Activated CD4-positive, alpha-beta memory T cell treated with anti-CD3 and anti-CD28 coated beads, Interleukin-2, amount 10 ng/mL, durations not matched to agents 7 days and 5 days (primary cell): ENCODE data around the gene PPIL3. TPM values are rescaled to one million over a fixed set of nuclear protein-coding genes. Genes with fewer than 3 reads are reported as not detected.
A peak's percentile ranks its signal among the peaks of the same experiment; 100 is the strongest.
"Not testable (repeated sequence)": the region's sequence is repeated elsewhere in the genome, so short reads cannot be mapped to it uniquely, and the experiment has no call there.

Experiments
- CTCF ChIA-PET: fragments of 350-600 bp; sonication (Branson Sonifier 250); formaldehyde crosslinking; loops from one replicate; lab custom pipeline; 2021; ENCODE audit warnings: antibody characterized with exemption, inconsistent platforms; lab: Charles Lee
- POLR2A ChIA-PET: fragments of 350-600 bp; sonication (Branson Sonifier 250); formaldehyde crosslinking; loops from one replicate; lab custom pipeline; 2021; ENCODE audit warnings: antibody characterized with exemption; lab: Charles Lee
- DNase-seq: peaks from one replicate; pipeline ENCODE4 v3.0.0-alpha.2; 2020
- H3K27ac Mint-ChIP-seq: one replicate; pipeline ENCODE4 v1.8.0; 2021; ENCODE audit warnings: mild to moderate bottlenecking, mixed read lengths
- H3K27me3 Mint-ChIP-seq: one replicate; pipeline ENCODE4 v1.8.0; 2021; ENCODE audit warnings: mixed read lengths
- H3K36me3 Mint-ChIP-seq: one replicate; pipeline ENCODE4 v1.8.0; 2021; ENCODE audit warnings: low read depth, mixed read lengths
- H3K4me1 Mint-ChIP-seq: one replicate; pipeline ENCODE4 v1.8.0; 2021; ENCODE audit warnings: mixed read lengths
- H3K4me3 Mint-ChIP-seq: one replicate; pipeline ENCODE4 v1.8.0; 2021; ENCODE audit warnings: mild to moderate bottlenecking, mixed read lengths
- H3K9me3 Mint-ChIP-seq: one replicate; pipeline ENCODE4 v1.8.0; 2021; ENCODE audit warnings: mixed read lengths
- total RNA-seq, 2 experiments: library from RNA; stranded (reverse); gene quantifications; one replicate each; pipeline ENCODE4 v1.2.3, GENCODE V29; 2021

PPIL3 gene
- total RNA-seq: 100 to 1,000 TPM; 101 to 102 TPM

DNA sequence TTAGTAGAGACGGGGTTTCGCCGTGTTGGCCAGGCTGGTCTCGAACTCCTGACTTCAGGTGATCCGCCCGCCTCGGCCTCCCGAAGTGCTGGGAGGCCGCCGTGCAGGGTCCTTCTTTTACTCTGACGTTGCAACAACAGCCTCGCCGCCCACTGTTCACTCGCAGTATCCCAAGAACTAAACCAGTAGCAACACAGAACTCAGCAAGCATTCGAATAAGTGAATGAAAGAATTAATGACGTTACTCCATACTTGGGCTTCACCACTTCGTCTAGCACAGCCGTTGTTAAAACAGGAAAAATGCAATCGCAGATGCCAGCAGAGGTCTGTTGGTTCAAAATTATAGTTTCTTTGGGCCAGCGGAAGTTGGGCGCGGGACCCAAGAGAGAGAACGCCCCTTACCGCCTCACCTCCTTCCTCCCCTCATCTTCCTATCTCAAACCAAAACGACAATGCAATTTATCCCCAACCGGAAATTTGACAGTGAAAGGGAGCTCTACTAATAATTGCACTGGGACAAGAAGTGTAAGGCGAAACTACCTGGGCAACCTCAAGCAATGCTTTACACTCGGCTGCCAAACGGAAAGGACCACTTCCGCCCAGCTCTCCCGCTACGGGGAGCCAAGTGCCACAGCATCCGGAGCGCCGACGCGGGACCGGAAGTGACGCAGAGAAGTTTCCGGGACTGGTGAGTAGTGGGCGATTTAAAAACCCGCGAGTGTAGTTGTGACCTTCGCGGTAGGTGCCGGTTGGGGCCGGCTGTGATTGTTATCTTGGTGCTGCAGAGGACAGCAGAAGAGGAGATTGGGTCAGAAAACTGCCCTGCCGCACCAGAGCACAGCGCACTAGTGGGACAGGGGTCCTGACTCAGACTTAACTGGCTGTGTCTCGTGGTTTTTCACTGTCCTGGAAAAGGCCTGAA lies at the start of gene PPIL3, which contains the start of gene NIF3L1:
Gene PPIL3, minus strand, starts transcription at position 374 of the 922 bp plus-strand sequence. CDS start 1,462 bp downstream, outside the sequence.
Gene NIF3L1, plus strand, starts transcription at position 668 of the 922 bp plus-strand sequence. CDS start 2,573 bp downstream, outside the sequence.
- ChIA-PET POLR2A (interaction anchor here (0.9 to 3.1 kb wide), 39 partner anchors 8 to 562 kb away, joined by 3 to 199 read pairs (median 8); partner anchors contain the start of genes BZW1, CASP10, CASP8 and CFLAR), CTCF (interaction anchor here (0.6 to 2.1 kb wide), 19 partner anchors 9 to 560 kb away, joined by 3 to 17 read pairs (median 4); partner anchors contain the start of genes CASP10, CFLAR, CLK1 and ORC2)
- H3K27ac Mint-ChIP-seq: peak within 1 kb of the TSS; percentile 99
- H3K4me1 Mint-ChIP-seq: peaks cover 58% of the 10 kb centered on the region
- H3K36me3 Mint-ChIP-seq: peaks cover 54% of the 10 kb centered on the region
- peak within 1 kb of the TSS; percentile 89 for H3K4me3 Mint-ChIP-seq
- H3K27me3 Mint-ChIP-seq: no peaks in the 10 kb centered on the region
- peak; percentile 98 for DNase-seq
- no peaks in the 10 kb centered on the region for H3K9me3 Mint-ChIP-seq

DNA sequence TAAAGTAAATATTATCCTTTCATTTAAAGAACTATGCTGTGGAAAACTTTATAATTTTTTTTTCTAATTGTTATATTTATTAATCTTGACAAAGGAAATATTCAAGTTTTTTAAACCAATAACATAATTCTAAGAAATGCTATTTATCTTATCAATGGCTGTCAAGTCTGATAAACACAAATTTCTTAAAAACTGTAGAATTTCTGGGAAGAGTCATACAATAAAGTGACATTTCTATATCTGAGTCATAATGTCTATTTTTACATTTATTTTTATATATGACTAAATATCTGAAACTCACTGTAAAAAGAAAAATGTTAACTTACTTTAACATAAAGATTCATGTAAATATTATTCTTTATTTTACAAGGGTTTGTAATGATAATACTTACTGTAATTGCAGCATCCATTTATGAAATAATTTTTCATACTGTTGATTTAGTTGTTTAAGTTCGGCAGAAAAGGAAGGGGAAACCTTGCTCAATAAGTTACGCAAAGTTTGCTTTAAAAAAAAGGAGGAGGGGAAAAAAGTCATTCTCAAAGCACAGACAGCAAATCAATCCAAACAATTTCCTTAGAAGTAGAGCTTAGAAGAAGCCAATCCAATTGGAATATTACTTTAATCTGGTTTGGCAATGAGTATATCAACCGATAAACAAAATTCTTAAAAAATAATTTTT lies 42.2 kb upstream of the PPIL3 start:
- Mint-ChIP-seq H3K27ac (no peak overlapping the region), H3K36me3 (peaks cover 40% of the 10 kb centered on the region), H3K27me3 (no peaks in the 10 kb centered on the region), H3K4me3 (no peak overlapping the region), H3K9me3 (no peaks in the 10 kb centered on the region), H3K4me1 (peaks cover 12% of the 10 kb centered on the region)
- DNase-seq: no peak
- ChIA-PET POLR2A (interaction anchor here (1.0 kb wide), 1 partner anchor 32 kb away, joined by 3 read pairs; no protein-coding TSS in a partner anchor), CTCF (interaction anchor here (0.7 to 1.2 kb wide), 2 partner anchors 30 to 32 kb away, joined by 3 read pairs; partner anchors contain the start of gene ORC2)

DNA sequence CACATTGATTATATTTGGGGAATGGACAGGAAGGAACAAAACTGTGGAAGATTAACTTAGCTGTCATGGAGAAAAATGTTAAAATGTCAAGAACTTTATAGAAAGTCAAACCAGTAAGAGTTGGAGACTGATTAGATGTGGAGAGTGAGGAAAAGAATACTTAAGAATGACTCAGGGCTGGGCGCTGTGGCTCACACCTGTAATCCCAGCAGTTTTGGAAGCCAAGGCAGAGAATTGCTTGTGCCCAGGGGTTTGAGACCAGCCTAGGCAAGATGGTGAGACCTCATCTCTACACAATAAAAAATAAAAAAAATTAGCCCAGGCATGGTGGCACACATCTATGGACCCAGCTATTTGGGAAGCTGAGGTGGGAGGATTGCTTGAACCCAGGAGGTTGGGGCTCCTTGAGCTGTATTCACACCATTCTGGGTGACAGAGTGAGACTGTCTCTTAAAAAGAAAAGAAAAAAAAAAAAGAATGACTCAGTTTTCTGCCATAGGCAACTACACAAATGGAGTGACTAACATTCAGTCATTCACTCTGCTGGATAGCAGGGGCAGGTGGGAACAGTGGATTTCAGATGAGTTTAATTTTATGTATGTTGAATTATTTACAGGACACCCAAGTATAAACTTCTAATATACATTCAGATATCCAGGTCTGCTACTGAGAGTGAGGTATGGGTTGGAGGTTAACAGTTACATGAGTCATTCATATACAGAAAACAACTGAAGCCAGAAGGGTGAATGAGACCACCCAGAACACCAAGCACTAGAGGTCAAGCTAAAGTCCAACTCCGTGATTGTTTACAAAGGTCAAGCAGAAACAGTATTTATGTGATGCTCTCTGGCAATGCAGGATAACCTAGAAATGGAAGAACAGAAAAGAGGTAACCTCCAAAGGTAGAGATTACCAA lies 40.7 kb upstream of the PPIL3 start:
- POLR2A ChIA-PET: interaction anchor here (0.8 kb wide), 1 partner anchor 34 kb away, joined by 3 read pairs; the partner anchor contains the start of gene ORC2
- Mint-ChIP-seq H3K9me3 (no peaks in the 10 kb centered on the region), H3K27ac (peak overlapping the region; percentile 8), H3K4me3 (no peak overlapping the region), H3K36me3 (peaks cover 43% of the 10 kb centered on the region), H3K4me1 (peaks cover 12% of the 10 kb centered on the region), H3K27me3 (no peaks in the 10 kb centered on the region)
- CTCF ChIA-PET: interaction anchor here (0.6 to 1.6 kb wide), 3 partner anchors 23 to 47 kb away, joined by 3 to 7 read pairs (median 4); no protein-coding TSS in a partner anchor
- DNase-seq: no peak

DNA sequence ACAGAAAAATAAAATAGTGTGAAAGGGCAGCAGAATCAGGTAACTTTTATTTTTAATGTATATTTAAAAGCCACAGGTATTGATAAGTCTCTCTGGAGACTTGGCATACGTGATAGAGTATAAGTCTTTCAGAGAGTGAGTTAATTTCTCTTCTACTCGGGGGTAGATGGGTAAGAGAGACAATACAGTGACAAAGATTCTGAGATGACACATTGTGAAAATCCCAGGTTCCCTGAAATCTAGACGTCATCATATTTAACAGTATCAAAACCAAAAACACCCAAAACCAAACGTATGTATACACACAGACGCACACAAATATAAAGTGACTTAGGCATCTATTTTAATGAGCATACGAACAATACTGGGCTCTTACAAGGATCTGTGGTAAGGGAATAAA lies 33.6 kb upstream of the PPIL3 start:
- Mint-ChIP-seq H3K9me3 (no peaks in the 10 kb centered on the region), H3K4me3 (no peak overlapping the region), H3K36me3 (peaks cover 49% of the 10 kb centered on the region), H3K4me1 (peaks cover 15% of the 10 kb centered on the region), H3K27me3 (no peaks in the 10 kb centered on the region), H3K27ac (peak overlapping the region; percentile 60)
- ChIA-PET CTCF (interaction anchor here (1.0 kb wide), 1 partner anchor 17 kb away, joined by 4 read pairs; no protein-coding TSS in a partner anchor), POLR2A (no interaction called here)
- DNase-seq: no peak

DNA sequence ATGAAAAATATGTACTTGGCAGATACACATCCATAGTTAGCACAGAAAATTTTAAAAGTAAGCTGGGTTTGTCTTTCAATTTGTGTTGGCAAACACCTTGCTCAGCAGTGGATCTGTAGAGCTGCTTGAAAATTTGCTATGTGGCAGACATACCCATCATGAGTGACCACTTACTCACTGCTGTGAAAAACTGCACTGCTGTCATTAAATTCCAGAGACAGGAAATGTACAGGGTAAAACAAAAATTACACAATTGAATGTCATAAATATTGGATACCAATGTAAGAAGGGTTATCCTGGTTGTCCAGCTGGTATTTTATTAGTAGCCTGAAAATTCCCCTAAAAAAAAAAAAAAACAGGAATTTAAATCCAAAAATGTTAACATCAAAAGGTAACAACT lies 24.8 kb upstream of the PPIL3 start:
- peaks cover 47% of the 10 kb centered on the region for H3K36me3 Mint-ChIP-seq
- POLR2A ChIA-PET: interaction anchor here (1.2 to 1.3 kb wide), 2 partner anchors 25 to 50 kb away, joined by 3 read pairs; partner anchors contain the start of genes NIF3L1, ORC2 and PPIL3
- peaks cover 4% of the 10 kb centered on the region for H3K4me1 Mint-ChIP-seq
- CTCF ChIA-PET: interaction anchor here (0.9 to 1.6 kb wide), 3 partner anchors 13 to 264 kb away, joined by 3 to 5 read pairs (median 3); no protein-coding TSS in a partner anchor
- no peaks in the 10 kb centered on the region for H3K27me3 Mint-ChIP-seq
- no peaks in the 10 kb centered on the region for H3K9me3 Mint-ChIP-seq
- H3K4me3 Mint-ChIP-seq: no peak overlapping the region
- DNase-seq: no peak
- no peak overlapping the region for H3K27ac Mint-ChIP-seq

DNA sequence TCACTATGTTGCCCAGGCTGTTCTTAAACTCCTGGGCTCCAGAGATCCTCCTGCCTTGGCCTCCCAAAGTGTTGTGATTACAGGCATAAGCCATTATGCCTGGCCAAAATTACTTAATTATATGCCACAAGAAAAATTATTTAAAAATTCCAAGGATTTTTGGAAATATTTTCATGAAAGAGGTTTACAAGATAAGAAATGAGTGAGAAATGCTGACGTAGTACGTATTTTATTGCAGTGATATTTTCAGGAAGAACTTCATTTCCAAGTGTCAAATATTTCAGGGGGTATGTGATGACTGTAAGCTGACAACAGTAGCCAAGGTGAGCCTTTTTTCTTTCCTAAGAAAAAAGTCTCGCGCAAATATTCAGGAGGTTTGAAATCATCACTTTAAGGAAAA lies 21.1 kb upstream of the PPIL3 start:
- Mint-ChIP-seq H3K9me3 (no peaks in the 10 kb centered on the region), H3K4me3 (no peak overlapping the region), H3K36me3 (peaks cover 43% of the 10 kb centered on the region), H3K27ac (no peak overlapping the region), H3K27me3 (no peaks in the 10 kb centered on the region), H3K4me1 (peaks cover 6% of the 10 kb centered on the region)
- POLR2A ChIA-PET: no interaction called here
- no peak for DNase-seq
- CTCF ChIA-PET: interaction anchor here (0.6 to 2.1 kb wide), 4 partner anchors 35 to 244 kb away, joined by 3 to 6 read pairs (median 6); no protein-coding TSS in a partner anchor

DNA sequence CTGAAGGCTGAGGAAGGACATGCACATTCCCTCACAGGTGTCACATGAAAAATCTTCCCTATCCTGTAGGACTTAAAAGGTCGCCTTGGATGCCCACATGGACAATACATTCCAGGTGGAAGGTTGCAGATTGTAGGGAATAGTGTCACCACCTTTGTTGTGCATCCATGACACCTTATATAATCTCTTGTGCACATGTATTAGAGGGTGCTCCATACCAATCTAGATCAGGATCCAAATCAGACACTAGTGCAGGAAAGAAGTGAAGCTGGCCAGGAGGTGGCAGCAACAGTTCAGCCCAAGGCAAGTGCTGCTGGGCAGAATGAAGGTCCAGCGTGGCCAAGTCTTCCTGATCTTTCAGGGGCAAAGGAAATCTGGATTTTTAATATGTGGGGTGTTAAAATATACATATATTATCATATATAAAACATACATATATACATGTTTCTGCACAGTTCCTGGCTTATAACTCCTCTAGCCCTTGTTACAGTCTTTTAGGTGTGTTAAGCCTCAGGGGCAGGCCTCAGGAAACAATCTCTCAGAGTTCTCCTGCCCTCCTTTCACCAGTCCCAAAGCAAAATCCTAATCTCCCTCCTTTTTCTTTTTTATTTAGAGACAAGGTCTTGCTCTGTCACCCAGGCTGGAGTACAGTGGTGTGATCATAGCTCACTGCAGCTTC lies 16.9 kb upstream of the PPIL3 start:
- DNase-seq: peak; percentile 71
- Mint-ChIP-seq H3K27me3 (no peaks in the 10 kb centered on the region), H3K27ac (no peak overlapping the region), H3K9me3 (no peaks in the 10 kb centered on the region), H3K4me3 (no peak overlapping the region), H3K36me3 (peaks cover 40% of the 10 kb centered on the region), H3K4me1 (peaks cover 12% of the 10 kb centered on the region)
- ChIA-PET POLR2A (interaction anchor here (0.7 to 2.4 kb wide), 11 partner anchors 16 to 327 kb away, joined by 3 to 9 read pairs (median 4); partner anchors contain the start of genes CLK1, NIF3L1 and PPIL3), CTCF (interaction anchor here (0.7 to 7.9 kb wide), 25 partner anchors 9 to 327 kb away, joined by 3 to 112 read pairs (median 4); partner anchors contain the start of genes CASP10, CFLAR and NIF3L1)

DNA sequence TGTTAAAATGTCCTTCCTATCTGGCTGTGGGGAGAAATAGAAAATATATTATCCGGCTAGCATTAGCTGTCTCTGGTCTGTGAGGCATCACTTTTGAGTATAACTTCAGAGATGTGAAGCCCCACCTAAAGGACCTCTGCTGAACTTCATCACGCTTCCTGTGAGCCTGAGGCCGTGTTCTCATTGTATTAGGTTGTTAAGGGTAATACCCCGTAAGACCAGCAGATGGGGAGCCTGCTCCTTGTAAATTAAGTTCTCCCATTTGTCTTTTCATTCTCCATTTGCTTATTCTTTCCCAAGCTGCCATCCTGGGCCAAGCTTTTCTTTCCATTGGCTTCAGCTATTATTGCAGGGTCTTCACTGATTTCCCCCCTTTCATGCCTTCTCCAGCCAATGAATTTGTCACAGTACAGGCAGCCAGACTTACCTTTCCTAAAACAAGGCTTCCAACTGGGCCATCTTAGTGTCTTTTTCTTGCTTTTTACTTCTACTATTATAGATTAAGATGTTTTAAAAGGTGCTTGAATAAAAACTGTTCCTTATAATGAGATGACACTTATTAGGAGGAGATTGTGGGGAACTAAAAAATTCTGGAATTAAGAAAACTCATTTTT lies 12.7 kb upstream of the PPIL3 start:
- Mint-ChIP-seq H3K27ac (peak overlapping the region; percentile 53), H3K9me3 (no peaks in the 10 kb centered on the region), H3K36me3 (peaks cover 57% of the 10 kb centered on the region), H3K4me3 (no peak overlapping the region), H3K27me3 (no peaks in the 10 kb centered on the region), H3K4me1 (peaks cover 32% of the 10 kb centered on the region)
- CTCF ChIA-PET: interaction anchor here (0.6 to 7.9 kb wide), 26 partner anchors 9 to 359 kb away, joined by 3 to 112 read pairs (median 4); partner anchors contain the start of genes CASP10, CASP8, NIF3L1 and ORC2
- DNase-seq: peak; percentile 81
- POLR2A ChIA-PET: interaction anchor here (0.9 to 1.7 kb wide), 11 partner anchors 10 to 332 kb away, joined by 3 to 20 read pairs (median 4); partner anchors contain the start of genes CFLAR, CLK1, NDUFB3 and NIF3L1

DNA sequence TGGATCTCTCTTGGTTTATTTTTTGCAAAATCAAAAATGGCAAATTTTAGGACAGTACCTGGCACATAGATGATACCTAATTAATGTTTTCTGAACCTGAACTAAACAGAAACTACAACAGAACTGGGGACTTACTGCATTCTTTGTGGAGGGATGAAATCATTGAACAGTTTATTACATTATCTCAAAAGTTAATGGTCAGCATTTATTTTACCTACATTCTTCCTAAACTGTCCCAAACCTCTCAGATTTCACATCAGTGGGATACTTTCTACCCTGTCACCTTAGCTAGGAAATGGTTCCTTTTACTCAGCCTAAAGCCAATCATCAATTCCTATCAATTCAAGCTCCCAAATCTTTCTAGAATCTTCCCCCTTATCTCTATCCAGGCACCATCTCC lies 10.6 kb upstream of the PPIL3 start:
- Mint-ChIP-seq H3K4me3 (no peak overlapping the region), H3K9me3 (no peaks in the 10 kb centered on the region), H3K36me3 (peaks cover 61% of the 10 kb centered on the region), H3K4me1 (peaks cover 30% of the 10 kb centered on the region), H3K27me3 (no peaks in the 10 kb centered on the region), H3K27ac (no peak overlapping the region)
- DNase-seq: no peak
- ChIA-PET POLR2A (no interaction called here), CTCF (interaction anchor here (1.2 to 1.6 kb wide), 2 partner anchors 278 to 333 kb away, joined by 4 to 5 read pairs; no protein-coding TSS in a partner anchor)

DNA sequence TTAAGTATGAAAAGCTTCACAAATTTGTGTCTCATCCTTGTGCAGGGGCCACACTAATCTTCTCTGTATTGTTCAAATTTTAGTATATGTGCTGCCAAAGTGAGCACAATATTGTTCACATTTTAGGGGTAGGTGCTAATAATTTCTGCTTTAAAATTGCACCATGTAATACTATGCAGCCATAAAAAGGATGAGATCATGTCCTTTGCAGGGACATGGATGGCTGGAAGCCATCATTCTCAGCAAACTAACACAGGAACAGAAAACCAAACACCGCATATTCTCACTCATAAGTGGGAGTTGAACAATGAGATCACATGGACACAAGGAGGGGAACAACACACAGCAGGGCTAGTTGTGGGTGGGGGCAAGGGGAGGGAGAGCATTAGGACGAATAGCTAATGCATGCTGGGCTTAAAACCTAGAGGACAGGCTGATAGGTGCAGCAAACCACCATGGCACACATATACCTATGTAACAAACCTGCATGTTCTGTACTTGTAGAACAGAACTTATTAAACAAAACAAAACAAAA lies 7.1 kb downstream of the PPIL3 start:
- DNase-seq, H3K9me3 Mint-ChIP-seq, CTCF ChIA-PET, H3K27me3 Mint-ChIP-seq, H3K27ac Mint-ChIP-seq, H3K4me3 Mint-ChIP-seq: not testable (repeated sequence)
- POLR2A ChIA-PET: interaction anchor here (3.3 kb wide), 1 partner anchor 17 kb away, joined by 26 read pairs; the partner anchor contains the start of gene CLK1
- Mint-ChIP-seq H3K4me1 (peaks cover 36% of the 10 kb centered on the region), H3K36me3 (peaks cover 62% of the 10 kb centered on the region)
